Peyer's patch (tissue), 4 donors: ENCODE results near the gene TMEM175. TPM values are rescaled to one million over a fixed set of nuclear protein-coding genes. Genes with fewer than 3 reads are reported as not detected.
"Not testable (repeated sequence)": the region's sequence is repeated elsewhere in the genome, so short reads cannot be mapped to it uniquely, and the experiment has no call there.

ENCODE experiments used
- DNase-seq, 3 donors: peaks; one replicate each; pipeline ENCODE4 v3.0.0-alpha.2; 2017 to 2019
- H3K27ac ChIP-seq, 4 donors: fragments of 200-600 bp; sonication (generic); one replicate each; pipeline ENCODE4 v1.5.1; 2016 to 2019
- H3K27me3 ChIP-seq, 2 donors: fragments of 200-600 bp; sonication (generic); one replicate each; pipeline ENCODE4 v1.5.1; 2019
- H3K36me3 ChIP-seq, 3 donors: fragments of 200-600 bp; sonication (generic); one replicate each; pipeline ENCODE4 v1.5.1; 2016 to 2019
- H3K4me1 ChIP-seq, 4 donors: fragments of 200-600 bp; sonication (generic); one replicate each; pipeline ENCODE4 v1.5.1; 2016 to 2019
- H3K4me3 ChIP-seq, 4 donors: fragments of 200-600 bp; sonication (generic); 1 replicate in 3 of 4; 2 replicates in 1 of 4; pipeline ENCODE4 v1.5.1; 2016 to 2019; ENCODE audit warnings: mild to moderate bottlenecking in 1 of 4
- H3K9me3 ChIP-seq, 4 donors: fragments of 200-600 bp; sonication (generic); one replicate each; pipeline ENCODE4 v1.5.1; 2016 to 2019; ENCODE audit warnings: mild to moderate bottlenecking in 1 of 4
- POLR2A ChIP-seq, 2 donors: fragments of 450-650 bp; IDR thresholded peaks; one replicate each; pipeline ENCODE4 v1.5.1; 2017; ENCODE audit warnings: antibody characterized with exemption in 2 of 2, mild to moderate bottlenecking in 2 of 2, moderate library complexity in 2 of 2
- total RNA-seq, 4 donors: library from RNA; depleted of rRNA; stranded (reverse); fragments of >200 nt; gene quantifications; one replicate each; pipeline ENCODE4 v1.1.0, GENCODE V29; 2016
- TF ChIP-seq, protein P1 (sequence below), 6 experiments: fragments of 450-650 bp in 4 of 6; fragments of 200-600 bp in 2 of 6; sonication (generic) in 1 of 6; IDR thresholded peaks; one replicate each; pipeline ENCODE4 v1.5.1; 2017 to 2019; ENCODE audit warnings: antibody characterized with exemption in 6 of 6, mild to moderate bottlenecking in 3 of 6, moderate library complexity in 1 of 6

TMEM175 gene
- total RNA-seq, 4 donors from 2014 or later = 46.1 to 111 (median 56.6) TPM

- peak in 1 of 3 donors; percentile 30 for DNase-seq
- peaks cover 4 to 33% (median 14%) of the 10 kb centered on the region in 4 donors for H3K4me1 ChIP-seq
- TF ChIP-seq, protein P1, sequence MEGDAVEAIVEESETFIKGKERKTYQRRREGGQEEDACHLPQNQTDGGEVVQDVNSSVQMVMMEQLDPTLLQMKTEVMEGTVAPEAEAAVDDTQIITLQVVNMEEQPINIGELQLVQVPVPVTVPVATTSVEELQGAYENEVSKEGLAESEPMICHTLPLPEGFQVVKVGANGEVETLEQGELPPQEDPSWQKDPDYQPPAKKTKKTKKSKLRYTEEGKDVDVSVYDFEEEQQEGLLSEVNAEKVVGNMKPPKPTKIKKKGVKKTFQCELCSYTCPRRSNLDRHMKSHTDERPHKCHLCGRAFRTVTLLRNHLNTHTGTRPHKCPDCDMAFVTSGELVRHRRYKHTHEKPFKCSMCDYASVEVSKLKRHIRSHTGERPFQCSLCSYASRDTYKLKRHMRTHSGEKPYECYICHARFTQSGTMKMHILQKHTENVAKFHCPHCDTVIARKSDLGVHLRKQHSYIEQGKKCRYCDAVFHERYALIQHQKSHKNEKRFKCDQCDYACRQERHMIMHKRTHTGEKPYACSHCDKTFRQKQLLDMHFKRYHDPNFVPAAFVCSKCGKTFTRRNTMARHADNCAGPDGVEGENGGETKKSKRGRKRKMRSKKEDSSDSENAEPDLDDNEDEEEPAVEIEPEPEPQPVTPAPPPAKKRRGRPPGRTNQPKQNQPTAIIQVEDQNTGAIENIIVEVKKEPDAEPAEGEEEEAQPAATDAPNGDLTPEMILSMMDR (IDR thresholded peaks at IDR 0.05) = no peak
- TF ChIP-seq POLR2A (IDR thresholded peaks at IDR 0.05) = no peak
- H3K4me3 ChIP-seq = no peak overlapping the region
- H3K27ac ChIP-seq = no peak overlapping the region
- H3K36me3 ChIP-seq = no peaks in the 10 kb centered on the region
- H3K9me3 ChIP-seq = no peaks in the 10 kb centered on the region
- H3K27me3 ChIP-seq = no peaks in the 10 kb centered on the region
Observed at GRCh38 chr4:925771-926500, 6.3 kb upstream of the TMEM175 start.

GRCh38 chr4:926538-926937 lies 5.7 kb upstream of the TMEM175 start:
- H3K4me1 ChIP-seq = peaks cover 4 to 36% (median 12%) of the 10 kb centered on the region in 4 donors
- peak in 2 of 3 donors; percentile 60 to 62 for DNase-seq

GRCh38 chr4:927566-927965 lies 4.7 kb upstream of the TMEM175 start:
- peak in 2 of 3 donors; percentile 39 to 41 for DNase-seq
- H3K4me1 ChIP-seq = peaks cover 4 to 36% (median 11%) of the 10 kb centered on the region in 4 donors
- not testable (repeated sequence) for H3K9me3 ChIP-seq

More at GRCh38 chr4:926538-926937, 5.7 kb upstream of the TMEM175 start:
- Histone ChIP-seq H3K27ac (no peak overlapping the region), H3K36me3 (no peaks in the 10 kb centered on the region), H3K27me3 (no peaks in the 10 kb centered on the region), H3K4me3 (no peak overlapping the region), H3K9me3 (no peaks in the 10 kb centered on the region)
- TF ChIP-seq POLR2A (IDR thresholded peaks at IDR 0.05) = no peak
- TF ChIP-seq, protein P1 (IDR thresholded peaks at IDR 0.05) = peak in 4 of 6 experiments; percentile 27 to 49 (median 34)

DNA sequence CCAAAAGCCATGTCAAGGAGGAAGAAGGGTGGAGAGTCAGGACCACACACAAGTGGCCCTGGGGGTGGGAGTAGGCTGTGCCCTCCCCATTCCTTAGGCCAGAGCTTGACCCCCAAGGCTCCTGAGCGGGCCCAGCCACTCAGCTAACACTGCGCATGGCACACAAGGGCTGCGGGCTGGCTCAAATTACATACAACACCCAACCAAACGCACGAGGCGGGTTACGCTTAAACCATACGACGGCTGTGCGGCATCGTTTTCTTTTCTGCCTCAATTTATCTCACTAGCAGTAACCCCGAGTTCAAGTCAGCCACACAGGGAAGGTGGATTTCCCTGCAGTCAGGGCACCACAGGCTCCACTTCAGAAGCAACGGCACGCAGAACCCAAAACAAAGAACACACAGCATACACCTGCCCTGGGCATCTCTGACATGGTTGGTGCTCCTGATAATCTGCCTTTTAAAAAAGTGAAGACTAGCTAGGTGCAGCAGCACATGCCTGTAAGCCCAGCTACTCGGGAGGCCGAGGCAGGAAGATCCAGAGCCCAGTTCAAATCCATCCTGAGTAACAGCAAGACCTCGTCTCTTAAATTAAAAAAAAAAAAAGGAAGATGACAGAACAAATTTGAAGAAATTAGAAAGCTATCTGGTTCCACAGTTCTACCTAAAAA lies 3.0 kb upstream of the TMEM175 start:
- Histone ChIP-seq H3K9me3 (no peaks in the 10 kb centered on the region), H3K4me1 (peaks cover 4 to 41% (median 13%) of the 10 kb centered on the region in 4 donors), H3K27ac (no peak overlapping the region), H3K27me3 (no peaks in the 10 kb centered on the region), H3K36me3 (no peaks in the 10 kb centered on the region), H3K4me3 (no peak overlapping the region)
- DNase-seq = no peak
- no peak for TF ChIP-seq POLR2A (IDR thresholded peaks at IDR 0.05)
- TF ChIP-seq, protein P1 (IDR thresholded peaks at IDR 0.05) = no peak

More at GRCh38 chr4:927566-927965, 4.7 kb upstream of the TMEM175 start:
- H3K4me3 ChIP-seq, H3K27ac ChIP-seq, H3K36me3 ChIP-seq, H3K27me3 ChIP-seq: not testable (repeated sequence)

- H3K9me3 ChIP-seq = no peaks in the 10 kb centered on the region
- no peaks in the 10 kb centered on the region for H3K27me3 ChIP-seq
- H3K36me3 ChIP-seq = no peaks in the 10 kb centered on the region
- peak overlapping the region in 2 of 4 donors; percentile 86 to 87 for H3K4me3 ChIP-seq
- TF ChIP-seq, protein P1 (IDR thresholded peaks at IDR 0.05) = no peak
- no peak for TF ChIP-seq POLR2A (IDR thresholded peaks at IDR 0.05)
- peaks cover 4 to 35% (median 13%) of the 10 kb centered on the region in 4 donors for H3K4me1 ChIP-seq
- DNase-seq = peak in 2 of 3 donors; percentile 40 to 58
- peak overlapping the region; percentile 94 to 99 (median 96) for H3K27ac ChIP-seq
Observed at GRCh38 chr4:930028-930551, 2.2 kb upstream of the TMEM175 start.

GRCh38 chr4:930827-931193 lies 1.4 kb upstream of the TMEM175 start:
- H3K4me3 ChIP-seq = peak overlapping the region; percentile 86 to 100 (median 93)
- peaks cover 4 to 32% (median 13%) of the 10 kb centered on the region in 4 donors for H3K4me1 ChIP-seq
- DNase-seq = peak in 2 of 3 donors; percentile 46 to 48
- no peaks in the 10 kb centered on the region for H3K27me3 ChIP-seq
- H3K27ac ChIP-seq = peak overlapping the region; percentile 94 to 99 (median 96)
- H3K9me3 ChIP-seq = no peaks in the 10 kb centered on the region
- TF ChIP-seq POLR2A (IDR thresholded peaks at IDR 0.05) = no peak
- TF ChIP-seq, protein P1 (IDR thresholded peaks at IDR 0.05) = no peak
- no peaks in the 10 kb centered on the region for H3K36me3 ChIP-seq
